ENCODE data around the gene PPP2R5C.

GRCh38 chr14:101772770-101773169 lies 11.3 kb downstream of the PPP2R5C start:
- TF ChIP-seq, protein P1, sequence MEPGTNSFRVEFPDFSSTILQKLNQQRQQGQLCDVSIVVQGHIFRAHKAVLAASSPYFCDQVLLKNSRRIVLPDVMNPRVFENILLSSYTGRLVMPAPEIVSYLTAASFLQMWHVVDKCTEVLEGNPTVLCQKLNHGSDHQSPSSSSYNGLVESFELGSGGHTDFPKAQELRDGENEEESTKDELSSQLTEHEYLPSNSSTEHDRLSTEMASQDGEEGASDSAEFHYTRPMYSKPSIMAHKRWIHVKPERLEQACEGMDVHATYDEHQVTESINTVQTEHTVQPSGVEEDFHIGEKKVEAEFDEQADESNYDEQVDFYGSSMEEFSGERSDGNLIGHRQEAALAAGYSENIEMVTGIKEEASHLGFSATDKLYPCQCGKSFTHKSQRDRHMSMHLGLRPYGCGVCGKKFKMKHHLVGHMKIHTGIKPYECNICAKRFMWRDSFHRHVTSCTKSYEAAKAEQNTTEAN (CRISPR knock-in tag; IDR thresholded peaks at IDR 0.05): no peak
- TF ChIP-seq, protein P2, sequence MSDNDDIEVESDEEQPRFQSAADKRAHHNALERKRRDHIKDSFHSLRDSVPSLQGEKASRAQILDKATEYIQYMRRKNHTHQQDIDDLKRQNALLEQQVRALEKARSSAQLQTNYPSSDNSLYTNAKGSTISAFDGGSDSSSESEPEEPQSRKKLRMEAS (CRISPR knock-in tag; IDR thresholded peaks at IDR 0.05): no peak
- TF ChIP-seq, protein P3, sequence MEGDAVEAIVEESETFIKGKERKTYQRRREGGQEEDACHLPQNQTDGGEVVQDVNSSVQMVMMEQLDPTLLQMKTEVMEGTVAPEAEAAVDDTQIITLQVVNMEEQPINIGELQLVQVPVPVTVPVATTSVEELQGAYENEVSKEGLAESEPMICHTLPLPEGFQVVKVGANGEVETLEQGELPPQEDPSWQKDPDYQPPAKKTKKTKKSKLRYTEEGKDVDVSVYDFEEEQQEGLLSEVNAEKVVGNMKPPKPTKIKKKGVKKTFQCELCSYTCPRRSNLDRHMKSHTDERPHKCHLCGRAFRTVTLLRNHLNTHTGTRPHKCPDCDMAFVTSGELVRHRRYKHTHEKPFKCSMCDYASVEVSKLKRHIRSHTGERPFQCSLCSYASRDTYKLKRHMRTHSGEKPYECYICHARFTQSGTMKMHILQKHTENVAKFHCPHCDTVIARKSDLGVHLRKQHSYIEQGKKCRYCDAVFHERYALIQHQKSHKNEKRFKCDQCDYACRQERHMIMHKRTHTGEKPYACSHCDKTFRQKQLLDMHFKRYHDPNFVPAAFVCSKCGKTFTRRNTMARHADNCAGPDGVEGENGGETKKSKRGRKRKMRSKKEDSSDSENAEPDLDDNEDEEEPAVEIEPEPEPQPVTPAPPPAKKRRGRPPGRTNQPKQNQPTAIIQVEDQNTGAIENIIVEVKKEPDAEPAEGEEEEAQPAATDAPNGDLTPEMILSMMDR (IDR thresholded peaks at IDR 0.05): no peak
- TF ChIP-seq NR3C1 (CRISPR knock-in tag; conservative IDR thresholded peaks at IDR 0.05; ENCODE audit: low read depth): no peak
- TF ChIP-seq, protein P4, sequence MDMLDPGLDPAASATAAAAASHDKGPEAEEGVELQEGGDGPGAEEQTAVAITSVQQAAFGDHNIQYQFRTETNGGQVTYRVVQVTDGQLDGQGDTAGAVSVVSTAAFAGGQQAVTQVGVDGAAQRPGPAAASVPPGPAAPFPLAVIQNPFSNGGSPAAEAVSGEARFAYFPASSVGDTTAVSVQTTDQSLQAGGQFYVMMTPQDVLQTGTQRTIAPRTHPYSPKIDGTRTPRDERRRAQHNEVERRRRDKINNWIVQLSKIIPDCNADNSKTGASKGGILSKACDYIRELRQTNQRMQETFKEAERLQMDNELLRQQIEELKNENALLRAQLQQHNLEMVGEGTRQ (CRISPR knock-in tag; IDR thresholded peaks at IDR 0.05): no peak

Data from WTC11 (cell line).